Transverse colon (tissue), 4 donors: Measurements from ENCODE around the gene TUFM. TPM values are rescaled to one million over a fixed set of nuclear protein-coding genes. Genes with fewer than 3 reads are reported as not detected.
"Not testable (repeated sequence)": the region's sequence is repeated elsewhere in the genome, so short reads cannot be mapped to it uniquely, and the experiment has no call there.

Experiments used
- DNase-seq: peaks from one replicate; pipeline ENCODE4 v3.0.0-alpha.2; 2019
- H3K27ac ChIP-seq, 4 donors: fragments of 200-600 bp; sonication (generic); 2 replicates each; pipeline ENCODE4 v1.5.1; 2016 to 2018; ENCODE audit warnings: inconsistent platforms in 4 of 4
- H3K27me3 ChIP-seq: fragments of 200-600 bp; sonication (generic); 2 replicates; pipeline ENCODE4 v1.5.1; 2017; ENCODE audit warnings: inconsistent platforms
- H3K36me3 ChIP-seq, 4 donors: fragments of 200-600 bp; sonication (generic); 2 replicates each; pipeline ENCODE4 v1.5.1; 2017 to 2019; ENCODE audit warnings: inconsistent platforms in 4 of 4
- H3K4me1 ChIP-seq, 4 donors: fragments of 200-600 bp; sonication (generic); 2 replicates each; pipeline ENCODE4 v1.5.1; 2017 to 2020; ENCODE audit warnings: inconsistent platforms in 4 of 4
- H3K4me3 ChIP-seq, 4 donors: fragments of 200-600 bp; sonication (generic); 1 replicate in 1 of 4; 2 replicates in 3 of 4; pipeline versions ENCODE4 v1.5.1 to v1.6.1; 2017 to 2019; ENCODE audit warnings: inconsistent platforms in 4 of 4
- H3K9me3 ChIP-seq, 2 donors: fragments of 200-600 bp; sonication (generic); 2 replicates each; pipeline ENCODE4 v1.5.1; 2017 to 2019; ENCODE audit warnings: inconsistent platforms in 2 of 2
- CTCF ChIP-seq, 5 experiments: fragments of 200-600 bp in 3 of 5; fragments of 450-650 bp in 2 of 5; sonication (generic) in 3 of 5; IDR thresholded peaks; 1 replicate in 2 of 5; 2 replicates in 3 of 5; pipeline ENCODE4 v1.5.1; 2016 to 2017; ENCODE audit warnings: antibody characterized with exemption in 5 of 5, inconsistent platforms in 3 of 5, mild to moderate bottlenecking in 2 of 5, moderate library complexity in 1 of 5
- EP300 ChIP-seq: sonication (generic); formaldehyde crosslinking; IDR thresholded peaks from one replicate; pipeline ENCODE4 v1.6.1; 2017; ENCODE audit warnings: antibody characterized with exemption, low read depth
- POLR2A ChIP-seq: fragments of 450-650 bp; IDR thresholded peaks from one replicate; pipeline ENCODE4 v1.6.1; 2016; ENCODE audit warnings: antibody characterized with exemption, mild to moderate bottlenecking, moderate library complexity
- POLR2AphosphoS5 ChIP-seq, 3 donors: sonication (generic); formaldehyde crosslinking; IDR thresholded peaks; one replicate each; pipeline ENCODE4 v1.6.1; 2016; ENCODE audit warnings: antibody characterized with exemption in 3 of 3
- WGBS, 2 donors: methylation state at CpG; one replicate each; pipeline ENCODE4 v1.1.5; 2018; ENCODE audit warnings: low coverage in 1 of 2; 5-methylcytosine and 5-hydroxymethylcytosine counted together
- in situ Hi-C, 4 donors: fragments of 200-750 bp; cut with MboI; loops; one replicate each; pipeline versions ENCODE4 v1.15.0 to v1.15.1; 2017; ENCODE audit warnings: low sequenced_read_pairs in 3 of 4, low pct_ligation_motif_present in 1 of 4, low pct_unique_long_range_greater_than_20kb in 1 of 4
- intact Hi-C: fragments of 100-400 bp; cut with DNase I; formaldehyde crosslinking; loops from one replicate; pipeline ENCODE4 v1.15.1; 2023; ENCODE audit warnings: low total_unique reads
- total RNA-seq, 4 donors: library from RNA; depleted of rRNA; stranded (reverse); fragments of >200 nt; gene quantifications; one replicate each; pipeline ENCODE4 v1.1.0, GENCODE V29; 2016

The TUFM gene
- 100 to 1,000 TPM; 126 to 190 (median 143) TPM for total RNA-seq

GRCh38 chr16:28846080-28846932 lies at the start of gene TUFM:
TUFM (minus strand) TSS chr16:28846348; CDS start chr16:28846269, 79 bp downstream.
- peaks cover 16 to 26% (median 20%) of the 10 kb centered on the region in 4 donors for H3K4me1 ChIP-seq
- peak within 1 kb of the TSS; percentile 87 to 92 (median 88) for H3K27ac ChIP-seq
- in situ Hi-C loops (no loop called here), intact Hi-C loops (no loop called here)
- no peaks in the 10 kb centered on the region for H3K27me3 ChIP-seq
- peak; percentile 98 for DNase-seq
- 0% methylated on average over 46 of the region's 73 CpGs; no CpG with 5 or more reads in 1 of the 2 donors for WGBS, 2 donors
- peaks cover 0 to 21% (median 6%) of the 10 kb centered on the region in 4 donors for H3K36me3 ChIP-seq
- TF ChIP-seq POLR2AphosphoS5 (IDR thresholded peaks at IDR 0.05) (peak; percentile 71 to 87 (median 71)), EP300 (no peak), CTCF (IDR thresholded peaks at IDR 0.05) (peak; percentile 49 to 83 (median 71)), POLR2A (peak; percentile 74)
- H3K4me3 ChIP-seq, result peak within 1 kb of the TSS; percentile 84 to 93 (median 89)
- H3K9me3 ChIP-seq, result no peaks in the 10 kb centered on the region

GRCh38 chr16:28895609-28896008 lies 49.5 kb upstream of the TUFM start:
- 87 to 90% methylated on average over 4 of the region's 4 CpGs for WGBS, 2 donors
- Histone ChIP-seq H3K36me3 (no peaks in the 10 kb centered on the region), H3K4me1 (no peaks in the 10 kb centered on the region), H3K4me3 (no peak overlapping the region), H3K9me3 (no peaks in the 10 kb centered on the region), H3K27ac (no peak overlapping the region), H3K27me3 (no peaks in the 10 kb centered on the region)
- in situ Hi-C loops (no loop called here), intact Hi-C loops (no loop called here)
- TF ChIP-seq EP300, result no peak
- TF ChIP-seq POLR2AphosphoS5 (IDR thresholded peaks at IDR 0.05), result no peak
- no peak for TF ChIP-seq POLR2A
- TF ChIP-seq CTCF (IDR thresholded peaks at IDR 0.05), result no peak
- DNase-seq, result no peak

GRCh38 chr16:28893291-28893690 lies 47.1 kb upstream of the TUFM start:
- Histone ChIP-seq H3K36me3 (no peaks in the 10 kb centered on the region), H3K27ac (no peak overlapping the region), H3K9me3 (no peaks in the 10 kb centered on the region), H3K27me3 (no peaks in the 10 kb centered on the region), H3K4me1 (no peaks in the 10 kb centered on the region), H3K4me3 (no peak overlapping the region)
- no peak for DNase-seq
- intact Hi-C loops (no loop called here), in situ Hi-C loops (no loop called here)
- WGBS, 2 donors, result 76 to 92% methylated on average over 2 to 4 of the region's 4 CpGs
- no peak for TF ChIP-seq CTCF (IDR thresholded peaks at IDR 0.05)
- TF ChIP-seq POLR2AphosphoS5 (IDR thresholded peaks at IDR 0.05), result no peak
- no peak for TF ChIP-seq POLR2A
- no peak for TF ChIP-seq EP300

- Histone ChIP-seq H3K27me3 (no peaks in the 10 kb centered on the region), H3K36me3 (no peaks in the 10 kb centered on the region), H3K4me1 (no peaks in the 10 kb centered on the region), H3K27ac (no peak overlapping the region), H3K4me3 (no peak overlapping the region), H3K9me3 (no peaks in the 10 kb centered on the region)
- in situ Hi-C loops, result no loop called here
- intact Hi-C loops, result no loop called here
- no peak for DNase-seq
- TF ChIP-seq POLR2A (no peak), POLR2AphosphoS5 (IDR thresholded peaks at IDR 0.05) (no peak), CTCF (IDR thresholded peaks at IDR 0.05) (no peak), EP300 (no peak)
- WGBS, 2 donors, result 78 to 94% methylated on average over 3 to 14 of the region's 14 CpGs
Observed at GRCh38 chr16:28891964-28892890, 46.1 kb upstream of the TUFM start.

- H3K27me3 ChIP-seq, H3K36me3 ChIP-seq, H3K9me3 ChIP-seq, intact Hi-C loops, H3K27ac ChIP-seq, H3K4me3 ChIP-seq, DNase-seq, in situ Hi-C loops, H3K4me1 ChIP-seq: not testable (repeated sequence)
- 83 to 94% methylated on average over 1 to 5 of the region's 5 CpGs for WGBS, 2 donors
Observed at GRCh38 chr16:28890355-28890754, 44.2 kb upstream of the TUFM start.
